Thyroid gland (tissue), 4 donors: ENCODE results near the gene ABLIM1. TPM values are rescaled to one million over a fixed set of nuclear protein-coding genes. Genes with fewer than 3 reads are reported as not detected.

Source experiments
- DNase-seq, 2 donors: peaks; one replicate each; pipeline ENCODE4 v3.0.0-alpha.2; 2019
- H3K27ac ChIP-seq, 3 donors: fragments of 200-600 bp; sonication (generic); 1 replicate in 2 of 3; 2 replicates in 1 of 3; pipeline ENCODE4 v1.5.1; 2016 to 2019; ENCODE audit warnings: mild to moderate bottlenecking in 1 of 3, moderate library complexity in 1 of 3
- H3K27me3 ChIP-seq: fragments of 200-600 bp; sonication (generic); one replicate; pipeline ENCODE4 v1.5.1; 2019
- H3K36me3 ChIP-seq, 2 donors: fragments of 200-600 bp; sonication (generic); one replicate each; pipeline ENCODE4 v1.5.1; 2016 to 2019
- H3K4me1 ChIP-seq, 2 donors: fragments of 200-600 bp; sonication (generic); one replicate each; pipeline ENCODE4 v1.5.1; 2017 to 2019
- H3K4me3 ChIP-seq, 3 donors: fragments of 200-600 bp; sonication (generic); replicated peaks in 1 of 3; 1 replicate in 2 of 3; 2 replicates in 1 of 3; pipeline ENCODE4 v1.5.1; 2016; ENCODE audit warnings: mild to moderate bottlenecking in 1 of 3
- H3K9me3 ChIP-seq: fragments of 200-600 bp; sonication (generic); one replicate; pipeline ENCODE4 v1.5.1; 2017
- CTCF ChIP-seq, 6 experiments: fragments of 200-600 bp in 3 of 6; fragments of 450-650 bp in 3 of 6; sonication (generic) in 3 of 6; IDR thresholded peaks; one replicate each; pipeline ENCODE4 v1.5.1; 2016 to 2019; ENCODE audit warnings: antibody characterized with exemption in 6 of 6, mild to moderate bottlenecking in 2 of 6, inconsistent platforms in 1 of 6, moderate library complexity in 1 of 6
- POLR2A ChIP-seq, 2 donors: fragments of 450-650 bp; IDR thresholded peaks; one replicate each; pipeline ENCODE4 v1.6.1; 2017; ENCODE audit warnings: antibody characterized with exemption in 2 of 2, mild to moderate bottlenecking in 2 of 2, moderate library complexity in 1 of 2
- WGBS, 2 donors: methylation state at CpG; one replicate each; pipeline ENCODE4 v1.1.5; 2017; 5-methylcytosine and 5-hydroxymethylcytosine counted together
- intact Hi-C: fragments of 100-400 bp; cut with DNase I; formaldehyde crosslinking; loops from one replicate; pipeline ENCODE4 v1.15.1; 2023
- total RNA-seq, 4 donors: library from RNA; depleted of rRNA; stranded (reverse); fragments of >200 nt; gene quantifications; one replicate each; pipeline ENCODE4 v1.2.3, GENCODE V29; 2016

Gene ABLIM1
- total RNA-seq, 4 donors from 2014 or later, result 225 to 404 (median 382) TPM

GRCh38 chr10:114682121-114682520 is 24.0 kb upstream of the ABLIM1 start:
- DNase-seq, result no peak
- TF ChIP-seq POLR2A (IDR thresholded peaks at IDR 0.05) (no peak), CTCF (IDR thresholded peaks at IDR 0.05) (no peak)
- no peaks in the 10 kb centered on the region for H3K27me3 ChIP-seq
- 70 to 71% methylated on average over 3 of the region's 3 CpGs for WGBS, 2 donors
- intact Hi-C loops, result no loop called here
- no peaks in the 10 kb centered on the region for H3K9me3 ChIP-seq
- peak overlapping the region in 1 of 3 donors; percentile 35 for H3K27ac ChIP-seq
- H3K4me3 ChIP-seq, result no peak overlapping the region
- peaks cover 14 to 33% of the 10 kb centered on the region in 2 donors for H3K4me1 ChIP-seq
- no peaks in the 10 kb centered on the region for H3K36me3 ChIP-seq

- no peaks in the 10 kb centered on the region for H3K36me3 ChIP-seq
- H3K9me3 ChIP-seq, result no peaks in the 10 kb centered on the region
- DNase-seq, result peak; percentile 20 to 48
- no peak overlapping the region for H3K4me3 ChIP-seq
- TF ChIP-seq POLR2A (IDR thresholded peaks at IDR 0.05) (no peak), CTCF (IDR thresholded peaks at IDR 0.05) (no peak)
- intact Hi-C loops, result no loop called here
- H3K4me1 ChIP-seq, result peaks cover 14 to 33% of the 10 kb centered on the region in 2 donors
- H3K27ac ChIP-seq, result no peak overlapping the region
- WGBS, 2 donors, result 79 to 81% methylated on average over 5 of the region's 5 CpGs
- no peaks in the 10 kb centered on the region for H3K27me3 ChIP-seq
These were observed 23.5 kb upstream of the ABLIM1 start for GRCh38 chr10:114681542-114681941.

- WGBS, 2 donors, result 93% methylated on average over 3 of the region's 3 CpGs
- Histone ChIP-seq H3K4me1 (peaks cover 14 to 31% of the 10 kb centered on the region in 2 donors), H3K36me3 (no peaks in the 10 kb centered on the region), H3K27me3 (no peaks in the 10 kb centered on the region), H3K9me3 (no peaks in the 10 kb centered on the region), H3K4me3 (no peak overlapping the region), H3K27ac (no peak overlapping the region)
- intact Hi-C loops, result no loop called here
- no peak for DNase-seq
- TF ChIP-seq POLR2A (IDR thresholded peaks at IDR 0.05), result no peak
- no peak for TF ChIP-seq CTCF (IDR thresholded peaks at IDR 0.05)
These were observed 22.6 kb upstream of the ABLIM1 start for GRCh38 chr10:114680543-114681117.

- H3K27ac ChIP-seq, result no peak overlapping the region
- no peaks in the 10 kb centered on the region for H3K27me3 ChIP-seq
- H3K36me3 ChIP-seq, result no peaks in the 10 kb centered on the region
- peaks cover 5 to 20% of the 10 kb centered on the region in 2 donors for H3K4me1 ChIP-seq
- no peak for DNase-seq
- 95 to 96% methylated on average over 5 of the region's 5 CpGs for WGBS, 2 donors
- H3K9me3 ChIP-seq, result no peaks in the 10 kb centered on the region
- TF ChIP-seq CTCF (IDR thresholded peaks at IDR 0.05), result no peak
- no peak for TF ChIP-seq POLR2A (IDR thresholded peaks at IDR 0.05)
- intact Hi-C loops, result no loop called here
- H3K4me3 ChIP-seq, result no peak overlapping the region
These were observed 21.5 kb upstream of the ABLIM1 start for GRCh38 chr10:114679552-114679951.

GRCh38 chr10:114678820-114679219 is 20.7 kb upstream of the ABLIM1 start:
- H3K4me3 ChIP-seq, result no peak overlapping the region
- intact Hi-C loops, result no loop called here
- H3K36me3 ChIP-seq, result no peaks in the 10 kb centered on the region
- H3K27me3 ChIP-seq, result no peaks in the 10 kb centered on the region
- TF ChIP-seq CTCF (IDR thresholded peaks at IDR 0.05), result no peak
- no peak for TF ChIP-seq POLR2A (IDR thresholded peaks at IDR 0.05)
- peaks cover 5 to 14% of the 10 kb centered on the region in 2 donors for H3K4me1 ChIP-seq
- 95 to 99% methylated on average over 2 of the region's 2 CpGs for WGBS, 2 donors
- no peaks in the 10 kb centered on the region for H3K9me3 ChIP-seq
- no peak for DNase-seq
- no peak overlapping the region for H3K27ac ChIP-seq
